COLO668 (cell line): ENCODE measurements around the gene YEATS4.

ENCODE experiments used
- DNase-seq: peaks from one replicate; lab custom pipeline; 2025; ENCODE audit not compliant: unreplicated experiment; lab: John Stamatoyannopoulos, UW

The YEATS4 gene

DNA sequence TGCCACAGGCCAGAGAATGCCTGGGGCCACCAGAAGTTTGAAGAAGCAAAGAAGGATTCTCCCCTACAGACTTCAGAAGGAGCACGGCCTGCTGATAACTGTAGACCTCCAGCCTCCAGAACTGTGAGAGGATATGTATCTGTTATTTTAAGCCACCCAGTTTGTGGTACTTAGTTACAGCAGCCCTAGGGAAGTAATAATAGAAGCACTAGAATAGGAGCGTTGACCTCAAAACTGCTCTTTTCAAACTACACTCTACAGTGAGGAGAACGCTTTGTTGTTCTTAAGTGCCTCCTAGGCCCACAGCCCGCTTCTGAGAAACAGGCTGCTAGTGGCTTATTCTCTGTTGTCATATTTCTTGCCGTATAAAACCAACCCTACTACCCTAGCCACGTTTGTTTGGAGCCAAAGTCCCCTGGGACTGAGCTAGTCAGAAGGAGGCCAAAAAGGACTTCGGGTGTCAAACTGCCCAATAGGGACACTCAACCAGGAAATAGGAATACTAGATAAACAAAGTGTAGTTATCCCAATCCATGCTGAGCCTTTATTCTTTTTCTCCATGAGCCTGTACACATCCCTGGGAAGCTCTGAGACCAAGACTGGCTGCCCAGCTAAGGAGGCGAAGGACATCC lies 72.2 kb downstream of the YEATS4 start:
- DNase-seq: no peak

DNA sequence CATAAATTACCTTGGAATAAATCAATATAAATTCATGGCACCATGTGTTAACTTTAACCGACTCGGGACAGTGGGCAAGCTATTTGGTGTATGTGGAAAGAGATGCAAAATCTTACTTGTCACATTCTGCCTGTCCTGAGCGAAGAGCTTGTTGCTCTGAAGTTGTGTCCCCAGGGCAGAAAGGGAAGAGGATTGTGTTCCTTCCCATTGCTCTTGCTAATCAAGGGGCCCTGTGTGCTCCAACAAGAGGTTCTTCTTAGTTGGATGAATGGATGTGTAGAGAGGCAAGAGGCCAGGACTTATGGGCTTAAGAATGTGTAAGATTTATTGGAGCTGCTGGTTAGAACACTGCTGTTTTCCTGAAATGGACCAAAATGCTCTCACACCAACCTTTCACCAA lies 74.1 kb downstream of the YEATS4 start:
- no peak for DNase-seq

DNA sequence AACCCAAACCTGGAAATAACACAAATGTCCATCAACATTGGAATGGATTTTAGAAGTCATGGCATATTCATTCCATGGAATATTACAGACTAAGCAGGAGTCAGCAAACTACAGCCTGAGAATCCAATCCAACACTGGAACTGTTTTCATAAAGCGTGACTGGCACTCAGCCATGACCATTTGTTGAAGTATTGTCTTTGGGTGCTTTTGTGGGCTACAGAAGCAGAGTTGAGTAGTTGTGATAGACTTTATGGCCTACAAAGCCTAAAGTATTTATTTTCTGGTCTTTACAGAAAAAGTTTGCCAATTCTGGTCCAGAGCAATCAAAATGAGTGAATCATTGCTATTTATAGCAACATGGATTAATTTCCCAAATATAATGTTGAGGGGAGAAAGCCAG lies 76.1 kb downstream of the YEATS4 start:
- DNase-seq: no peak

DNA sequence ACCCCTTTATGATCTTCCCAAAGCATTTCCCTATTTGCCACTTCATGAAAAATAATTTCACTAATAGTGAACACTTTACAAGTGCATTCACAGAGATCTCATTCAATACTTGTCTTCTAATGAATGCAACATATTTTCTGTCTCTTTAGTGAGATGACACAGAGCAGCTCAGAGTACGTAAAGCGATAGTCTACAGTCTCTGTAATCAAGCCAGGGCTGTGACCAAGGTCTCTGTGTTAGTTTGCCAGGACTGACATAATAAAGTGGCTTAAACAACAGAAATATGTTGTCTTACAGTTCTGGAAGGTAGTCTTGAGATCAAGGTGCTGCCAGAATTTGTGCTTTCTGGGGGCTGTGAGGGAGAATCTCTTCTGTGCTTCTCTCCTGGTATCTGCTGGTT lies 77.5 kb downstream of the YEATS4 start:
- no peak for DNase-seq

DNA sequence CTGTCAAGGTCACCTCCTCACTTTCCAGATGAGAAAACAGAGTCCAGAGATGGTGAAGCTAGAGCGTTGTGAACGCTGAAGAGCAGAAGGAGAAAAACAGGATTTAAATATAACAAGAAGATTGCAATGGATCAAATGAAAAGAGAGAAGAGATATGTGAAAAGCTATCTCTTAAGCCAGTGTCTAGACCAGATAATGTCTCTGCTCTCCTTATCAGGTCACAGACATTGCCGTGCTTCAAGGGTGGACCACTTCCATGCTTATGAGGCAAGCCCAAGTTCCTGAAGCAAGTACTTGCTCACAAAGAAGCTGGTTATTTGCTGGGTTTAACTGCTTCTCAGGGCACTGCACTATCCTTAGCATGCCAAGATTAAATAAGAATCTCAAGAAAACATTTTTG lies 79.0 kb downstream of the YEATS4 start:
- no peak for DNase-seq

DNA sequence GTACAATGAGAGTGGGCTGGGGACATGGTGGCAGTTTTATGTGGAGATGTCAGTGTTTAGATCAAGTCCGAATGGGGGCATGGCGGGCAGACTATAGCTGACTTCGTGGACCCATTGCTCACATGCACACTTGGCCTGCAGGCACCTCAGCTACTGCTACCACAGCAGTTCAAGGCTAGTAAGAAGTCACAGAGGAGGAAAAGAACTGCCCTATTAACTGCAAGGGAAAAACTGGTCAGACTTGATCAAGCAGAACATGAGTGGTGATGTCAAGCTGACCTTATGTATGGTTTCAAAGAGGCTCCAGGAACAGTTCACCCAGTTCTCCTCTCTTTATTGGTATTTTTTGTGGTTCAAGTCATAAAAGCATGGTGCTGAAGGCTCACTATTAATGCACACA lies 80.5 kb downstream of the YEATS4 start:
- no peak for DNase-seq
